ENCODE results near the gene ZP4. TPM values are rescaled to one million over a fixed set of nuclear protein-coding genes. Genes with fewer than 3 reads are reported as not detected.

ZP4 gene, protein sequence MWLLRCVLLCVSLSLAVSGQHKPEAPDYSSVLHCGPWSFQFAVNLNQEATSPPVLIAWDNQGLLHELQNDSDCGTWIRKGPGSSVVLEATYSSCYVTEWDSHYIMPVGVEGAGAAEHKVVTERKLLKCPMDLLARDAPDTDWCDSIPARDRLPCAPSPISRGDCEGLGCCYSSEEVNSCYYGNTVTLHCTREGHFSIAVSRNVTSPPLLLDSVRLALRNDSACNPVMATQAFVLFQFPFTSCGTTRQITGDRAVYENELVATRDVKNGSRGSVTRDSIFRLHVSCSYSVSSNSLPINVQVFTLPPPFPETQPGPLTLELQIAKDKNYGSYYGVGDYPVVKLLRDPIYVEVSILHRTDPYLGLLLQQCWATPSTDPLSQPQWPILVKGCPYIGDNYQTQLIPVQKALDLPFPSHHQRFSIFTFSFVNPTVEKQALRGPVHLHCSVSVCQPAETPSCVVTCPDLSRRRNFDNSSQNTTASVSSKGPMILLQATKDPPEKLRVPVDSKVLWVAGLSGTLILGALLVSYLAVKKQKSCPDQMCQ
- not detected for polyA plus RNA-seq (2013, experiment 1 of 2)
- not detected for polyA plus RNA-seq (2013, experiment 2 of 2)

- Histone ChIP-seq H3K27ac (ENCODE audit: low read length, poor library complexity, severe bottlenecking) (no peak within 1 kb of the TSS), H3K9ac (ENCODE audit: low read length) (no peak within 1 kb of the TSS), H4K91ac (ENCODE audit: low read length) (no peak within 1 kb of the TSS), H3K23ac (ENCODE audit: low read length in 2 of 2) (no peak within 1 kb of the TSS), H3K14ac (ENCODE audit: low read length in 2 of 2) (no peak within 1 kb of the TSS), H3K4me1 (ENCODE audit: control insufficient read depth, insufficient read depth, low read depth, low read length) (no peaks in the 10 kb centered on the region), H3K27me3 (ENCODE audit: control insufficient read depth in 1 of 2, insufficient read depth in 1 of 2, low read length in 2 of 2) (no peaks in the 10 kb centered on the region), H2AK5ac (ENCODE audit: low read length, severe bottlenecking) (no peak within 1 kb of the TSS), H3K4ac (ENCODE audit: low read depth in 1 of 2, low read length in 2 of 2) (no peak within 1 kb of the TSS), H3K36me3 (ENCODE audit: control insufficient read depth in 1 of 2, insufficient read depth in 2 of 2, low read depth in 1 of 2, low read length in 2 of 2) (peaks cover 0 to 3% of the 10 kb centered on the region in 2 experiments), H2BK120ac (ENCODE audit: low read depth, low read length) (no peak within 1 kb of the TSS), H2BK5ac (ENCODE audit: low read depth, low read length, poor library complexity, severe bottlenecking) (no peak within 1 kb of the TSS), H3K4me2 (ENCODE audit: low read length, poor library complexity, severe bottlenecking) (no peak within 1 kb of the TSS), H2AFZ (ENCODE audit: low read depth, low read length) (no peak within 1 kb of the TSS), H3K18ac (ENCODE audit: low read depth in 1 of 2, low read length in 2 of 2) (no peak within 1 kb of the TSS), H4K8ac (ENCODE audit: low read length) (no peak within 1 kb of the TSS), H2BK12ac (ENCODE audit: low read length in 2 of 2) (no peak within 1 kb of the TSS), H3K4me3 (ENCODE audit: insufficient read depth in 1 of 2, low read depth in 1 of 2, low read length in 2 of 2) (no peak within 1 kb of the TSS), H3K9me3 (ENCODE audit: control insufficient read depth, low read length) (no peaks in the 10 kb centered on the region), H2BK15ac (ENCODE audit: low read depth, poor library complexity, severe bottlenecking) (no peak within 1 kb of the TSS), H3K79me1 (replicated peaks; ENCODE audit: low read length, poor library complexity, severe bottlenecking) (no peaks in the 10 kb centered on the region)
- DNase-seq: no peak
- whole genome bisulfite sequencing: 93% methylated on average over 2 of the region's 2 CpGs
Observed at GRCh38 chr1:237890822-237891221, at the start of gene ZP4. ZP4 (minus strand) TSS chr1:237890922; CDS start chr1:237890635, 287 bp downstream.

- Histone ChIP-seq H3K27ac (ENCODE audit: low read length, poor library complexity, severe bottlenecking) (no peak overlapping the region), H2BK5ac (ENCODE audit: low read depth, low read length, poor library complexity, severe bottlenecking) (no peak overlapping the region), H2AFZ (ENCODE audit: low read depth, low read length) (no peak overlapping the region), H2BK120ac (ENCODE audit: low read depth, low read length) (no peak overlapping the region), H3K36me3 (ENCODE audit: control insufficient read depth in 1 of 2, insufficient read depth in 2 of 2, low read depth in 1 of 2, low read length in 2 of 2) (no peaks in the 10 kb centered on the region), H2AK5ac (ENCODE audit: low read length, severe bottlenecking) (no peak overlapping the region), H2BK12ac (ENCODE audit: low read length in 2 of 2) (no peak overlapping the region), H3K4me1 (ENCODE audit: control insufficient read depth, insufficient read depth, low read depth, low read length) (no peaks in the 10 kb centered on the region), H3K27me3 (ENCODE audit: control insufficient read depth in 1 of 2, insufficient read depth in 1 of 2, low read length in 2 of 2) (no peaks in the 10 kb centered on the region), H4K91ac (ENCODE audit: low read length) (no peak overlapping the region), H3K4me3 (ENCODE audit: insufficient read depth in 1 of 2, low read depth in 1 of 2, low read length in 2 of 2) (no peak overlapping the region), H3K9me3 (ENCODE audit: control insufficient read depth, low read length) (no peaks in the 10 kb centered on the region), H2BK15ac (ENCODE audit: low read depth, poor library complexity, severe bottlenecking) (no peak overlapping the region), H3K9ac (ENCODE audit: low read length) (no peak overlapping the region), H4K8ac (ENCODE audit: low read length) (no peak overlapping the region), H3K18ac (ENCODE audit: low read depth in 1 of 2, low read length in 2 of 2) (no peak overlapping the region), H3K14ac (ENCODE audit: low read length in 2 of 2) (no peak overlapping the region), H3K4me2 (ENCODE audit: low read length, poor library complexity, severe bottlenecking) (no peak overlapping the region), H3K4ac (ENCODE audit: low read depth in 1 of 2, low read length in 2 of 2) (no peak overlapping the region), H3K79me1 (replicated peaks; ENCODE audit: low read length, poor library complexity, severe bottlenecking) (no peaks in the 10 kb centered on the region), H3K23ac (ENCODE audit: low read length in 2 of 2) (no peak overlapping the region)
- DNase-seq: no peak
- WGBS: 79% methylated on average over 7 of the region's 8 CpGs
Observed at GRCh38 chr1:237938553-237938952, 47.8 kb upstream of the ZP4 start.

GRCh38 chr1:237938068-237938467 lies 47.3 kb upstream of the ZP4 start:
- H3K23ac ChIP-seq (ENCODE audit: low read length in 2 of 2): no peak overlapping the region
- H2BK5ac ChIP-seq (ENCODE audit: low read depth, low read length, poor library complexity, severe bottlenecking): no peak overlapping the region
- no peak overlapping the region for H2AK5ac ChIP-seq (ENCODE audit: low read length, severe bottlenecking)
- 80% methylated on average over 4 of the region's 5 CpGs for WGBS
- no peak overlapping the region for H3K18ac ChIP-seq (ENCODE audit: low read depth in 1 of 2, low read length in 2 of 2)
- H2BK12ac ChIP-seq (ENCODE audit: low read length in 2 of 2): no peak overlapping the region
- H3K4me2 ChIP-seq (ENCODE audit: low read length, poor library complexity, severe bottlenecking): no peak overlapping the region
- H2BK120ac ChIP-seq (ENCODE audit: low read depth, low read length): no peak overlapping the region
- H3K36me3 ChIP-seq (ENCODE audit: control insufficient read depth in 1 of 2, insufficient read depth in 2 of 2, low read depth in 1 of 2, low read length in 2 of 2): no peaks in the 10 kb centered on the region
- H3K27ac ChIP-seq (ENCODE audit: low read length, poor library complexity, severe bottlenecking): no peak overlapping the region
- no peak overlapping the region for H4K91ac ChIP-seq (ENCODE audit: low read length)
- H3K4ac ChIP-seq (ENCODE audit: low read depth in 1 of 2, low read length in 2 of 2): no peak overlapping the region
- no peaks in the 10 kb centered on the region for H3K79me1 ChIP-seq (replicated peaks; ENCODE audit: low read length, poor library complexity, severe bottlenecking)
- no peak overlapping the region for H3K9ac ChIP-seq (ENCODE audit: low read length)
- no peaks in the 10 kb centered on the region for H3K4me1 ChIP-seq (ENCODE audit: control insufficient read depth, insufficient read depth, low read depth, low read length)
- H4K8ac ChIP-seq (ENCODE audit: low read length): no peak overlapping the region
- H2BK15ac ChIP-seq (ENCODE audit: low read depth, poor library complexity, severe bottlenecking): no peak overlapping the region
- H3K27me3 ChIP-seq (ENCODE audit: control insufficient read depth in 1 of 2, insufficient read depth in 1 of 2, low read length in 2 of 2): no peaks in the 10 kb centered on the region
- DNase-seq: no peak
- no peaks in the 10 kb centered on the region for H3K9me3 ChIP-seq (ENCODE audit: control insufficient read depth, low read length)
- H3K4me3 ChIP-seq (ENCODE audit: insufficient read depth in 1 of 2, low read depth in 1 of 2, low read length in 2 of 2): no peak overlapping the region
- H2AFZ ChIP-seq (ENCODE audit: low read depth, low read length): no peak overlapping the region
- H3K14ac ChIP-seq (ENCODE audit: low read length in 2 of 2): no peak overlapping the region

GRCh38 chr1:237932816-237933215 lies 42.1 kb upstream of the ZP4 start:
- Histone ChIP-seq H4K8ac (ENCODE audit: low read length) (no peak overlapping the region), H4K91ac (ENCODE audit: low read length) (no peak overlapping the region)
- no peak for DNase-seq

More at GRCh38 chr1:237932816-237933215, 42.1 kb upstream of the ZP4 start:
- H3K4me1 ChIP-seq (ENCODE audit: control insufficient read depth, insufficient read depth, low read depth, low read length): no peaks in the 10 kb centered on the region
- H3K4me3 ChIP-seq (ENCODE audit: insufficient read depth in 1 of 2, low read depth in 1 of 2, low read length in 2 of 2): no peak overlapping the region
- H3K36me3 ChIP-seq (ENCODE audit: control insufficient read depth in 1 of 2, insufficient read depth in 2 of 2, low read depth in 1 of 2, low read length in 2 of 2): no peaks in the 10 kb centered on the region
- H3K18ac ChIP-seq (ENCODE audit: low read depth in 1 of 2, low read length in 2 of 2): no peak overlapping the region
- no peak overlapping the region for H3K14ac ChIP-seq (ENCODE audit: low read length in 2 of 2)
- no peak overlapping the region for H2AK5ac ChIP-seq (ENCODE audit: low read length, severe bottlenecking)
- H3K27me3 ChIP-seq (ENCODE audit: control insufficient read depth in 1 of 2, insufficient read depth in 1 of 2, low read length in 2 of 2): no peaks in the 10 kb centered on the region
- H3K4me2 ChIP-seq (ENCODE audit: low read length, poor library complexity, severe bottlenecking): no peak overlapping the region
- H3K9me3 ChIP-seq (ENCODE audit: control insufficient read depth, low read length): peaks cover 2% of the 10 kb centered on the region
- H3K9ac ChIP-seq (ENCODE audit: low read length): no peak overlapping the region
- no peaks in the 10 kb centered on the region for H3K79me1 ChIP-seq (replicated peaks; ENCODE audit: low read length, poor library complexity, severe bottlenecking)
- no peak overlapping the region for H3K4ac ChIP-seq (ENCODE audit: low read depth in 1 of 2, low read length in 2 of 2)
- H2BK120ac ChIP-seq (ENCODE audit: low read depth, low read length): no peak overlapping the region
- H2BK15ac ChIP-seq (ENCODE audit: low read depth, poor library complexity, severe bottlenecking): no peak overlapping the region
- 91% methylated on average over 3 of the region's 3 CpGs for WGBS
- H2BK12ac ChIP-seq (ENCODE audit: low read length in 2 of 2): no peak overlapping the region
- no peak overlapping the region for H3K23ac ChIP-seq (ENCODE audit: low read length in 2 of 2)
- no peak overlapping the region for H3K27ac ChIP-seq (ENCODE audit: low read length, poor library complexity, severe bottlenecking)
- no peak overlapping the region for H2AFZ ChIP-seq (ENCODE audit: low read depth, low read length)
- no peak overlapping the region for H2BK5ac ChIP-seq (ENCODE audit: low read depth, low read length, poor library complexity, severe bottlenecking)

Measured in mesenchymal stem cell (in vitro differentiated cells and primary cell).